ENCODE data around the gene WRAP73. TPM values are rescaled to one million over a fixed set of nuclear protein-coding genes. Genes with fewer than 3 reads are reported as not detected.

Gene WRAP73
- total and polyA plus RNA-seq, 2 experiments from 2014 or later, result 16.9 to 20.2 TPM

GRCh38 chr1:3673381-3674099 lies 23.6 kb upstream of the WRAP73 start:
- Histone ChIP-seq H3K4me3 (no peak overlapping the region), H4K20me1 (ENCODE audit: insufficient read depth) (no peaks in the 10 kb centered on the region), H3K27me3 (replicated peaks; ENCODE audit: insufficient read depth) (no peaks in the 10 kb centered on the region; the same call in 1 of the 2 replicates), H2AFZ (no peak overlapping the region), H3K79me2 (ENCODE audit: insufficient read depth) (no peaks in the 10 kb centered on the region), H3F3A (ENCODE audit: insufficient read depth) (no peaks in the 10 kb centered on the region), H3K9ac (no peak overlapping the region), H3K9me2 (ENCODE audit: insufficient read depth) (no peaks in the 10 kb centered on the region), H3K27ac (no peak overlapping the region), H3K4me1 (ENCODE audit: insufficient read depth) (no peaks in the 10 kb centered on the region), H3K4me2 (ENCODE audit: unreplicated experiment) (no peak overlapping the region), H3K9me3 (ENCODE audit: low read depth) (no peaks in the 10 kb centered on the region), H3K36me3 (ENCODE audit: low read depth) (no peaks in the 10 kb centered on the region)
- in situ Hi-C loops (cut with MboI), result no loop called here
- no peak for DNase-seq
- TF ChIP-seq EZH2 (IDR thresholded peaks at IDR 0.05; ENCODE audit: insufficient read depth, poor library complexity, severe bottlenecking) (no peak), EZH2phosphoT487 (IDR thresholded peaks at IDR 0.05; ENCODE audit: insufficient read depth, low read depth) (no peak)
- 68 to 76% methylated on average over 25 of the region's 25 CpGs for WGBS, 2 experiments (ENCODE audit: low coverage in 1 of 2, low lambda C conversion rate in 2 of 2, missing lambda C conversion rate in 2 of 2)

GRCh38 chr1:3672971-3673361 lies 23.1 kb upstream of the WRAP73 start:
- Histone ChIP-seq H4K20me1 (ENCODE audit: insufficient read depth) (no peaks in the 10 kb centered on the region), H2AFZ (no peak overlapping the region), H3K4me2 (ENCODE audit: unreplicated experiment) (no peak overlapping the region), H3K9me3 (ENCODE audit: low read depth) (no peaks in the 10 kb centered on the region), H3K27me3 (replicated peaks; ENCODE audit: insufficient read depth) (no peaks in the 10 kb centered on the region; the same call in 1 of the 2 replicates), H3K27ac (no peak overlapping the region), H3K79me2 (ENCODE audit: insufficient read depth) (no peaks in the 10 kb centered on the region), H3K9me2 (ENCODE audit: insufficient read depth) (no peaks in the 10 kb centered on the region), H3K4me1 (ENCODE audit: insufficient read depth) (no peaks in the 10 kb centered on the region), H3K36me3 (ENCODE audit: low read depth) (no peaks in the 10 kb centered on the region), H3F3A (ENCODE audit: insufficient read depth) (no peaks in the 10 kb centered on the region), H3K9ac (no peak overlapping the region), H3K4me3 (no peak overlapping the region)
- no peak for DNase-seq
- 76 to 77% methylated on average over 17 of the region's 17 CpGs for WGBS, 2 experiments (ENCODE audit: low coverage in 1 of 2, low lambda C conversion rate in 2 of 2, missing lambda C conversion rate in 2 of 2)
- TF ChIP-seq EZH2 (IDR thresholded peaks at IDR 0.05; ENCODE audit: insufficient read depth, poor library complexity, severe bottlenecking) (no peak), EZH2phosphoT487 (IDR thresholded peaks at IDR 0.05; ENCODE audit: insufficient read depth, low read depth) (no peak)
- in situ Hi-C loops (cut with MboI), result no loop called here

GRCh38 chr1:3672231-3672970 lies 22.5 kb upstream of the WRAP73 start:
- no peaks in the 10 kb centered on the region; the same call in 1 of the 2 replicates for H3K27me3 ChIP-seq (replicated peaks; ENCODE audit: insufficient read depth)
- in situ Hi-C loops (cut with MboI), result no loop called here
- H3K9me2 ChIP-seq (ENCODE audit: insufficient read depth), result no peaks in the 10 kb centered on the region
- no peaks in the 10 kb centered on the region for H3F3A ChIP-seq (ENCODE audit: insufficient read depth)
- DNase-seq, result no peak
- H3K79me2 ChIP-seq (ENCODE audit: insufficient read depth), result no peaks in the 10 kb centered on the region
- no peaks in the 10 kb centered on the region for H3K9me3 ChIP-seq (ENCODE audit: low read depth)
- TF ChIP-seq EZH2 (IDR thresholded peaks at IDR 0.05; ENCODE audit: insufficient read depth, poor library complexity, severe bottlenecking) (no peak), EZH2phosphoT487 (IDR thresholded peaks at IDR 0.05; ENCODE audit: insufficient read depth, low read depth) (no peak)
- no peak overlapping the region for H3K4me3 ChIP-seq
- 58 to 64% methylated on average over 20 to 21 of the region's 21 CpGs for WGBS, 2 experiments (ENCODE audit: low coverage in 1 of 2, low lambda C conversion rate in 2 of 2, missing lambda C conversion rate in 2 of 2)
- H3K9ac ChIP-seq, result no peak overlapping the region
- no peak overlapping the region for H3K27ac ChIP-seq
- no peaks in the 10 kb centered on the region for H3K36me3 ChIP-seq (ENCODE audit: low read depth)
- no peaks in the 10 kb centered on the region for H4K20me1 ChIP-seq (ENCODE audit: insufficient read depth)
- no peak overlapping the region for H2AFZ ChIP-seq
- no peak overlapping the region for H3K4me2 ChIP-seq (ENCODE audit: unreplicated experiment)
- no peaks in the 10 kb centered on the region for H3K4me1 ChIP-seq (ENCODE audit: insufficient read depth)

- H3K36me3 ChIP-seq (ENCODE audit: low read depth), result no peaks in the 10 kb centered on the region
- no peak overlapping the region for H3K9ac ChIP-seq
- H3F3A ChIP-seq (ENCODE audit: insufficient read depth), result no peaks in the 10 kb centered on the region
- no peak overlapping the region for H3K4me3 ChIP-seq
- no peaks in the 10 kb centered on the region for H3K4me1 ChIP-seq (ENCODE audit: insufficient read depth)
- no peak for DNase-seq
- H3K9me2 ChIP-seq (ENCODE audit: insufficient read depth), result no peaks in the 10 kb centered on the region
- H2AFZ ChIP-seq, result no peak overlapping the region
- no peaks in the 10 kb centered on the region for H3K79me2 ChIP-seq (ENCODE audit: insufficient read depth)
- WGBS, 2 experiments (ENCODE audit: low coverage in 1 of 2, low lambda C conversion rate in 2 of 2, missing lambda C conversion rate in 2 of 2), result 29 to 37% methylated on average over 29 of the region's 29 CpGs
- no peaks in the 10 kb centered on the region for H4K20me1 ChIP-seq (ENCODE audit: insufficient read depth)
- TF ChIP-seq EZH2 (IDR thresholded peaks at IDR 0.05; ENCODE audit: insufficient read depth, poor library complexity, severe bottlenecking) (no peak), EZH2phosphoT487 (IDR thresholded peaks at IDR 0.05; ENCODE audit: insufficient read depth, low read depth) (no peak)
- H3K27ac ChIP-seq, result no peak overlapping the region
- in situ Hi-C loops (cut with MboI), result no loop called here
- H3K4me2 ChIP-seq (ENCODE audit: unreplicated experiment), result no peak overlapping the region
- no peaks in the 10 kb centered on the region; the same call in 1 of the 2 replicates for H3K27me3 ChIP-seq (replicated peaks; ENCODE audit: insufficient read depth)
- no peaks in the 10 kb centered on the region for H3K9me3 ChIP-seq (ENCODE audit: low read depth)
Measured at GRCh38 chr1:3671371-3672180, 21.7 kb upstream of the WRAP73 start.

All from GM23248 (cell line).